ENCODE results near the gene NFASC.

DNA sequence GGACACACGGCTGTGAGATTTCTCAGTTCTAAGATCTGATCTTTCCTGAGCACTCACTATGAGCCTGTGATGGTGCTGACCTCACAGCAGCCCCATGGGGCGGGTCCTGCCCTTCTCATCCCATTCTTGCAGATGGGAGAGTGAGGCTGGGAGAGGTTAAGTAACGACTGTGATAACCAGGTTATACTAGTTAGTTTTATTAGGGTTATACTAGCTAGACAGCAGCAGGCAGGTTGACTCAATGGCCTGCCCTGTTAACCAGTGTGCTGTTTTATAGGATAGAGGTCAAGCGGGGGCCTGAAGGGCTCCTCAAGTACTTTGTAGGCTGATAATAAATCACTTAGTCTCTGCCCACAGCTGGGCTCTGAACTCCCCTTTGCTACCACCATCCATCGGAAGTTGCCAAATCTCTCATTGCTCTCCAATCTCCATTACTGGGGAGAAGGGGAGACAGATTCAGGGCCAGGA is 177.1 kb downstream of the NFASC start:
- no peak for TF ChIP-seq EGR1 (IDR thresholded peaks at IDR 0.05)
- no peak for TF ChIP-seq YY1 (IDR thresholded peaks at IDR 0.05; ENCODE audit: low read depth)
- no peak for TF ChIP-seq TAF1 (IDR thresholded peaks at IDR 0.05; ENCODE audit: low read depth)
- TF ChIP-seq EP300 (IDR thresholded peaks at IDR 0.05; ENCODE audit: borderline replicate concordance), result no peak
- no peak for TF ChIP-seq CREB1 (IDR thresholded peaks at IDR 0.05; ENCODE audit: low read depth)
- TF ChIP-seq, protein P1, sequence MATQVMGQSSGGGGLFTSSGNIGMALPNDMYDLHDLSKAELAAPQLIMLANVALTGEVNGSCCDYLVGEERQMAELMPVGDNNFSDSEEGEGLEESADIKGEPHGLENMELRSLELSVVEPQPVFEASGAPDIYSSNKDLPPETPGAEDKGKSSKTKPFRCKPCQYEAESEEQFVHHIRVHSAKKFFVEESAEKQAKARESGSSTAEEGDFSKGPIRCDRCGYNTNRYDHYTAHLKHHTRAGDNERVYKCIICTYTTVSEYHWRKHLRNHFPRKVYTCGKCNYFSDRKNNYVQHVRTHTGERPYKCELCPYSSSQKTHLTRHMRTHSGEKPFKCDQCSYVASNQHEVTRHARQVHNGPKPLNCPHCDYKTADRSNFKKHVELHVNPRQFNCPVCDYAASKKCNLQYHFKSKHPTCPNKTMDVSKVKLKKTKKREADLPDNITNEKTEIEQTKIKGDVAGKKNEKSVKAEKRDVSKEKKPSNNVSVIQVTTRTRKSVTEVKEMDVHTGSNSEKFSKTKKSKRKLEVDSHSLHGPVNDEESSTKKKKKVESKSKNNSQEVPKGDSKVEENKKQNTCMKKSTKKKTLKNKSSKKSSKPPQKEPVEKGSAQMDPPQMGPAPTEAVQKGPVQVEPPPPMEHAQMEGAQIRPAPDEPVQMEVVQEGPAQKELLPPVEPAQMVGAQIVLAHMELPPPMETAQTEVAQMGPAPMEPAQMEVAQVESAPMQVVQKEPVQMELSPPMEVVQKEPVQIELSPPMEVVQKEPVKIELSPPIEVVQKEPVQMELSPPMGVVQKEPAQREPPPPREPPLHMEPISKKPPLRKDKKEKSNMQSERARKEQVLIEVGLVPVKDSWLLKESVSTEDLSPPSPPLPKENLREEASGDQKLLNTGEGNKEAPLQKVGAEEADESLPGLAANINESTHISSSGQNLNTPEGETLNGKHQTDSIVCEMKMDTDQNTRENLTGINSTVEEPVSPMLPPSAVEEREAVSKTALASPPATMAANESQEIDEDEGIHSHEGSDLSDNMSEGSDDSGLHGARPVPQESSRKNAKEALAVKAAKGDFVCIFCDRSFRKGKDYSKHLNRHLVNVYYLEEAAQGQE (IDR thresholded peaks at IDR 0.05; ENCODE audit: low read depth), result no peak
- TF ChIP-seq TCF12 (IDR thresholded peaks at IDR 0.05; ENCODE audit: low read depth), result no peak
- TF ChIP-seq ZBTB7A (IDR thresholded peaks at IDR 0.05; ENCODE audit: low read depth), result no peak
- TF ChIP-seq TEAD4 (IDR thresholded peaks at IDR 0.05), result no peak
- TF ChIP-seq, protein P2, sequence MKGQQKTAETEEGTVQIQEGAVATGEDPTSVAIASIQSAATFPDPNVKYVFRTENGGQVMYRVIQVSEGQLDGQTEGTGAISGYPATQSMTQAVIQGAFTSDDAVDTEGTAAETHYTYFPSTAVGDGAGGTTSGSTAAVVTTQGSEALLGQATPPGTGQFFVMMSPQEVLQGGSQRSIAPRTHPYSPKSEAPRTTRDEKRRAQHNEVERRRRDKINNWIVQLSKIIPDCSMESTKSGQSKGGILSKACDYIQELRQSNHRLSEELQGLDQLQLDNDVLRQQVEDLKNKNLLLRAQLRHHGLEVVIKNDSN (IDR thresholded peaks at IDR 0.05), result no peak
- TF ChIP-seq, protein P3, sequence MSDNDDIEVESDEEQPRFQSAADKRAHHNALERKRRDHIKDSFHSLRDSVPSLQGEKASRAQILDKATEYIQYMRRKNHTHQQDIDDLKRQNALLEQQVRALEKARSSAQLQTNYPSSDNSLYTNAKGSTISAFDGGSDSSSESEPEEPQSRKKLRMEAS (IDR thresholded peaks at IDR 0.05), result no peak
- TF ChIP-seq CEBPB (IDR thresholded peaks at IDR 0.05), result no peak

Measured in Ishikawa (cell line).